MCF 10A (cell line): Measurements from ENCODE around the gene CCNT1. TPM values are rescaled to one million over a fixed set of nuclear protein-coding genes. Genes with fewer than 3 reads are reported as not detected.

Experiments used
- BruUV-seq: library from RNA; stranded (reverse); fragments of 400-500 nt; replicated peaks from 2 replicates; lab custom pipeline; 2021; lab: Mats Ljungman, UMichigan
- CTCF ChIA-PET: fragments of 300-600 bp; sonication (Branson Sonifier 250); formaldehyde crosslinking; extraction: SDS; loops from one replicate; lab custom pipeline; 2021; ENCODE audit warnings: antibody characterized with exemption, inconsistent platforms; lab: Yijun Ruan, JAX
- POLR2A ChIA-PET: fragments of 300-600, 350-650 bp; sonication (Branson Sonifier 250); formaldehyde crosslinking; extraction: SDS; loops from one replicate; lab custom pipeline; 2020; ENCODE audit warnings: antibody characterized with exemption, inconsistent platforms; lab: Yijun Ruan, JAX
- DNase-seq: peaks from one replicate; pipeline ENCODE4 v3.0.0-alpha.2; 2018; ENCODE audit not compliant: unreplicated experiment
- H3K27ac Mint-ChIP-seq: one replicate; pipeline ENCODE4 v1.8.0; 2022; ENCODE audit warnings: mild to moderate bottlenecking, low read depth, mixed read lengths; ENCODE audit not compliant: unreplicated experiment
- H3K27me3 Mint-ChIP-seq: one replicate; pipeline ENCODE4 v1.8.0; 2022; ENCODE audit warnings: mixed read lengths; ENCODE audit not compliant: insufficient read depth, unreplicated experiment
- H3K36me3 Mint-ChIP-seq: one replicate; pipeline ENCODE4 v1.8.0; 2022; ENCODE audit warnings: mild to moderate bottlenecking, moderate library complexity, mixed read lengths; ENCODE audit not compliant: insufficient read depth, unreplicated experiment
- H3K4me1 Mint-ChIP-seq: one replicate; pipeline ENCODE4 v1.8.0; 2022; ENCODE audit warnings: mixed read lengths; ENCODE audit not compliant: insufficient read depth, unreplicated experiment
- H3K4me3 Mint-ChIP-seq: one replicate; pipeline ENCODE4 v1.8.0; 2022; ENCODE audit warnings: mild to moderate bottlenecking, moderate library complexity, mixed read lengths; ENCODE audit not compliant: unreplicated experiment
- H3K9me3 Mint-ChIP-seq: one replicate; pipeline ENCODE4 v1.8.0; 2022; ENCODE audit warnings: mixed read lengths; ENCODE audit not compliant: unreplicated experiment
- CTCF ChIP-seq: fragments of 200-600 bp; IDR thresholded peaks from one replicate; pipeline ENCODE4 v1.8.0; 2022; ENCODE audit warnings: antibody characterized with exemption, mild to moderate bottlenecking; ENCODE audit not compliant: unreplicated experiment
- intact Hi-C: fragments of 100-400 bp; cut with micrococcal nuclease; formaldehyde crosslinking; loops from 2 replicates; pipeline ENCODE4 v1.14.1; 2022
- total RNA-seq: library from RNA; stranded (reverse); gene quantifications from 2 replicates; pipeline ENCODE4 v1.2.3, GENCODE V29; 2022

Gene CCNT1
- total RNA-seq, 1 experiment from 2014 or later = 55.1 TPM

GRCh38 chr12:48691826-48692487 is 24.6 kb downstream of the CCNT1 start:
- no peak overlapping the region for H3K27ac Mint-ChIP-seq
- ChIA-PET CTCF (interaction anchor here (0.6 kb wide), 1 partner anchor 25 kb away, joined by 4 read pairs; the partner anchor contains the start of gene CCNT1), POLR2A (interaction anchor here (0.6 to 2.2 kb wide), 5 partner anchors 10 to 546 kb away, joined by 3 to 8 read pairs (median 4); partner anchors contain the start of gene KANSL2)
- no peak overlapping the region for H3K4me3 Mint-ChIP-seq
- peaks cover 90% of the 10 kb centered on the region for H3K36me3 Mint-ChIP-seq
- H3K4me1 Mint-ChIP-seq = no peaks in the 10 kb centered on the region
- H3K9me3 Mint-ChIP-seq = no peaks in the 10 kb centered on the region
- DNase-seq = no peak
- no TSS peak for BruUV-seq
- no peak for TF ChIP-seq CTCF
- no peaks in the 10 kb centered on the region for H3K27me3 Mint-ChIP-seq
- intact Hi-C loops = no loop called here

- no peak for TF ChIP-seq CTCF
- Mint-ChIP-seq H3K36me3 (peaks cover 86% of the 10 kb centered on the region), H3K4me3 (no peak overlapping the region), H3K27ac (no peak overlapping the region), H3K9me3 (no peaks in the 10 kb centered on the region), H3K4me1 (no peaks in the 10 kb centered on the region), H3K27me3 (no peaks in the 10 kb centered on the region)
- BruUV-seq = no TSS peak
- CTCF ChIA-PET = no interaction called here
- DNase-seq = no peak
- POLR2A ChIA-PET = interaction anchor here (1.3 to 2.2 kb wide), 4 partner anchors 9 to 25 kb away, joined by 3 to 8 read pairs (median 6); partner anchors contain the start of gene KANSL2
- intact Hi-C loops = no loop called here
Measured at GRCh38 chr12:48690990-48691389, 25.5 kb downstream of the CCNT1 start.

GRCh38 chr12:48690436-48690835 is 26.1 kb downstream of the CCNT1 start:
- H3K27ac Mint-ChIP-seq = no peak overlapping the region
- H3K4me3 Mint-ChIP-seq = no peak overlapping the region
- intact Hi-C loops = no loop called here
- ChIA-PET POLR2A (interaction anchor here (1.5 to 2.2 kb wide), 3 partner anchors 8 to 23 kb away, joined by 3 to 8 read pairs (median 7); partner anchors contain the start of gene KANSL2), CTCF (no interaction called here)
- peaks cover 80% of the 10 kb centered on the region for H3K36me3 Mint-ChIP-seq
- BruUV-seq = no TSS peak
- TF ChIP-seq CTCF = no peak
- H3K4me1 Mint-ChIP-seq = no peaks in the 10 kb centered on the region
- H3K9me3 Mint-ChIP-seq = no peaks in the 10 kb centered on the region
- H3K27me3 Mint-ChIP-seq = no peaks in the 10 kb centered on the region
- DNase-seq = no peak

GRCh38 chr12:48688836-48689235 is 27.7 kb downstream of the CCNT1 start:
- intact Hi-C loops = no loop called here
- BruUV-seq = no TSS peak
- DNase-seq = no peak
- Mint-ChIP-seq H3K9me3 (no peaks in the 10 kb centered on the region), H3K27me3 (no peaks in the 10 kb centered on the region), H3K36me3 (peaks cover 64% of the 10 kb centered on the region), H3K27ac (no peak overlapping the region), H3K4me3 (no peak overlapping the region), H3K4me1 (no peaks in the 10 kb centered on the region)
- ChIA-PET CTCF (interaction anchor here (0.6 to 0.9 kb wide), 2 partner anchors 15 to 143 kb away, joined by 3 read pairs; no protein-coding TSS in a partner anchor), POLR2A (interaction anchor here (0.5 to 1.3 kb wide), 3 partner anchors 13 to 499 kb away, joined by 3 to 5 read pairs (median 4); no protein-coding TSS in a partner anchor)
- TF ChIP-seq CTCF = no peak
